Embryonic facial prominence (tissue), 1 donor: ENCODE measurements around the gene MAPK11.

Experiments used
- DNase-seq: peaks from one replicate; pipeline ENCODE4 v3.0.0-alpha.2; 2016; ENCODE audit errors: extremely low spot score

MAPK11 gene

GRCh38 chr22:50224071-50224470, 46.1 kb downstream of the MAPK11 start:
- no peak for DNase-seq

GRCh38 chr22:50222508-50222907, 47.7 kb downstream of the MAPK11 start:
- no peak for DNase-seq

GRCh38 chr22:50221410-50222300, 48.5 kb downstream of the MAPK11 start:
- DNase-seq, result no peak

GRCh38 chr22:50220603-50221409, 49.4 kb downstream of the MAPK11 start:
- DNase-seq, result no peak

GRCh38 chr22:50219800-50220602, 50.2 kb downstream of the MAPK11 start:
- DNase-seq, result no peak

GRCh38 chr22:50218996-50219727, 51.0 kb downstream of the MAPK11 start:
- DNase-seq, result no peak

- no peak for DNase-seq
Measured at GRCh38 chr22:50218153-50218995, 51.8 kb downstream of the MAPK11 start.

- no peak for DNase-seq
Measured at GRCh38 chr22:50217543-50218152, 52.5 kb downstream of the MAPK11 start.

- DNase-seq, result no peak
Measured at GRCh38 chr22:50216684-50217520, 53.3 kb downstream of the MAPK11 start.

- DNase-seq, result no peak
Measured at GRCh38 chr22:50216055-50216683, 54.0 kb downstream of the MAPK11 start.

- no peak for DNase-seq
Measured at GRCh38 chr22:50215297-50216054, 54.7 kb downstream of the MAPK11 start.
